WTC11 (cell line): ENCODE results near the gene SOAT2. TPM values are rescaled to one million over a fixed set of nuclear protein-coding genes. Genes with fewer than 3 reads are reported as not detected.

Source experiments
- ATAC-seq: fragments of 200-7000 bp; cut with Tn5 transposase; 2 replicates; pipeline ENCODE4 v1.10.0; 2021; ENCODE audit warnings: mild to moderate bottlenecking, moderate library complexity
- CTCF ChIA-PET: fragments of 300-600 bp; sonication (Branson Sonifier 250); formaldehyde crosslinking; loops from one replicate; lab custom pipeline; 2021; ENCODE audit warnings: antibody characterized with exemption; lab: Charles Lee
- POLR2A ChIA-PET: fragments of 350-600 bp; sonication (Branson Sonifier 250); formaldehyde crosslinking; loops from one replicate; lab custom pipeline; 2021; ENCODE audit warnings: antibody characterized with exemption; lab: Charles Lee
- DNase-seq: peaks from one replicate; pipeline ENCODE4 v3.0.0; 2021; ENCODE audit warnings: low spot score
- H3K27ac Mint-ChIP-seq: 2 replicates; pipeline ENCODE4 v1.8.0; 2021; ENCODE audit warnings: mixed read lengths
- H3K27me3 Mint-ChIP-seq: 2 replicates; pipeline ENCODE4 v1.8.0; 2021; ENCODE audit warnings: low read depth, mild to moderate bottlenecking, moderate library complexity, mixed read lengths
- H3K36me3 Mint-ChIP-seq: 2 replicates; pipeline ENCODE4 v1.8.0; 2021; ENCODE audit warnings: mixed read lengths
- H3K4me1 Mint-ChIP-seq: 2 replicates; pipeline ENCODE4 v1.8.0; 2022; ENCODE audit warnings: mixed read lengths
- H3K4me3 Mint-ChIP-seq: 2 replicates; pipeline ENCODE4 v1.8.0; 2021; ENCODE audit warnings: mild to moderate bottlenecking, moderate library complexity, mixed read lengths
- H3K9me3 Mint-ChIP-seq: 2 replicates; pipeline ENCODE4 v1.8.0; 2021; ENCODE audit warnings: mixed read lengths
- ARID4B ChIP-seq: sonication (generic); formaldehyde crosslinking; IDR thresholded peaks from 2 replicates; pipeline ENCODE4 v1.8.0; 2023; ENCODE audit warnings: missing genetic modification reagents, mild to moderate bottlenecking, borderline replicate concordance
- ATF3 ChIP-seq: sonication (generic); formaldehyde crosslinking; conservative IDR thresholded peaks from 2 replicates; pipeline ENCODE4 v1.8.1; 2022; ENCODE audit warnings: mild to moderate bottlenecking, missing genetic modification reagents
- E2F1 ChIP-seq: sonication (generic); formaldehyde crosslinking; IDR thresholded peaks from 2 replicates; pipeline ENCODE4 v1.8.0; 2022; ENCODE audit warnings: mild to moderate bottlenecking, missing genetic modification reagents
- E2F5 ChIP-seq: sonication (generic); formaldehyde crosslinking; IDR thresholded peaks from 2 replicates; pipeline ENCODE4 v1.8.1; 2022; ENCODE audit warnings: mild to moderate bottlenecking, moderate library complexity, missing genetic modification reagents
- ELF4 ChIP-seq: sonication (generic); formaldehyde crosslinking; IDR thresholded peaks from 2 replicates; pipeline ENCODE4 v1.8.1; 2022; ENCODE audit warnings: low read depth, mild to moderate bottlenecking, moderate library complexity, missing genetic modification reagents
- JUN ChIP-seq: sonication (generic); formaldehyde crosslinking; IDR thresholded peaks from 2 replicates; pipeline ENCODE4 v1.8.0; 2023; ENCODE audit warnings: mild to moderate bottlenecking, missing genetic modification reagents
- KAT7 ChIP-seq: sonication (generic); formaldehyde crosslinking; IDR thresholded peaks from 2 replicates; pipeline ENCODE4 v1.8.1; 2023; ENCODE audit warnings: missing genetic modification reagents, mild to moderate bottlenecking, borderline replicate concordance
- NFATC4 ChIP-seq: fragments of 250-450 bp; sonication (Bioruptor Pico); IDR thresholded peaks from 2 replicates; pipeline ENCODE4 v1.9.0; 2021; ENCODE audit warnings: mild to moderate bottlenecking
- PRRX2 ChIP-seq: fragments of 250-450 bp; sonication (Bioruptor Pico); IDR thresholded peaks from 2 replicates; pipeline ENCODE4 v1.8.0; 2021; ENCODE audit warnings: mild to moderate bottlenecking
- RELA ChIP-seq: sonication (generic); formaldehyde crosslinking; IDR thresholded peaks from 2 replicates; pipeline ENCODE4 v1.8.1; 2022; ENCODE audit warnings: missing genetic modification reagents, mild to moderate bottlenecking, borderline replicate concordance
- SP1 ChIP-seq: sonication (generic); formaldehyde crosslinking; conservative IDR thresholded peaks from 2 replicates; pipeline ENCODE4 v1.8.1; 2022; ENCODE audit warnings: missing genetic modification reagents
- TEAD4 ChIP-seq: sonication (generic); formaldehyde crosslinking; IDR thresholded peaks from 2 replicates; pipeline ENCODE4 v1.8.0; 2022; ENCODE audit warnings: mild to moderate bottlenecking, missing genetic modification reagents
- ZNF121 ChIP-seq: sonication (generic); formaldehyde crosslinking; IDR thresholded peaks from 2 replicates; pipeline ENCODE4 v1.8.0; 2023; ENCODE audit warnings: missing genetic modification reagents
- ZNF263 ChIP-seq: sonication (generic); formaldehyde crosslinking; IDR thresholded peaks from 2 replicates; pipeline ENCODE4 v1.8.1; 2022; ENCODE audit warnings: low read depth, mild to moderate bottlenecking, moderate library complexity, missing genetic modification reagents
- ZNF425 ChIP-seq: fragments of 250-450 bp; sonication (Bioruptor Pico); conservative IDR thresholded peaks from 2 replicates; pipeline ENCODE4 v1.9.0; 2021; ENCODE audit warnings: mild to moderate bottlenecking
- total RNA-seq: library from RNA; stranded (reverse); gene quantifications from 3 replicates; pipeline ENCODE4 v1.2.3, GENCODE V29; 2021
- TF ChIP-seq, protein P1 (sequence below): sonication (generic); formaldehyde crosslinking; IDR thresholded peaks from 2 replicates; pipeline ENCODE4 v1.8.1; 2022; ENCODE audit warnings: low read depth, mild to moderate bottlenecking, moderate library complexity, missing genetic modification reagents, borderline replicate concordance
- TF ChIP-seq, protein P2 (sequence below): sonication (generic); formaldehyde crosslinking; IDR thresholded peaks from 2 replicates; pipeline ENCODE4 v1.8.1; 2023; ENCODE audit warnings: mild to moderate bottlenecking, missing genetic modification reagents, moderate library complexity
- TF ChIP-seq, protein P3 (sequence below): fragments of 250-450 bp; sonication (Bioruptor Pico); IDR thresholded peaks from 2 replicates; pipeline ENCODE4 v1.9.0; 2021; ENCODE audit warnings: mild to moderate bottlenecking
- TF ChIP-seq, protein P4 (sequence below): sonication (generic); formaldehyde crosslinking; IDR thresholded peaks from 2 replicates; pipeline ENCODE4 v1.8.0; 2022; ENCODE audit warnings: mild to moderate bottlenecking, missing genetic modification reagents

The SOAT2 gene
- total RNA-seq, 1 experiment from 2014 or later = not detected

DNA sequence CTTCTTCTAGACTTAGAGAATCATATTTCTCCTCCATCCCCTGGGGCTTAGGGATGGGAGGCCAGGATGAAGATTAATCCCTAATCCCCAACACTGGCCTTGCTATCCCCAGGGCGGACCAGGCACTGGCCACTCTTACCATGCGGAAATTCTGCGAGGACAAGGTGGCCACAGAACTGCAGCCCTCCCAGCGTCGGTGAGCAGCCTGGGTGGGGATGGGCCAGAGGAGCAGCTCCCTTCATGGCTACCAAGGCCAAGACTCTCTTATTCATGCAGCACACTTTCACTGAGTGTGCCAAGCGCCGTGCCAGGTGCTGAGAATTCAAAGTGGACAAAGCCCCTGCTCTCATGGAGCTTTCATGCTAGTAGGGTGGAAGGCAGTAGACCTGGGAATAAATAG lies 46.4 kb upstream of the SOAT2 start:
- no peak for ATAC-seq
- Mint-ChIP-seq H3K9me3 (no peaks in the 10 kb centered on the region), H3K4me1 (peaks cover 15% of the 10 kb centered on the region), H3K4me3 (no peak overlapping the region), H3K36me3 (0 out of 2 replicates have a peak, but pooled peaks cover 4% of the 10 kb centered on the region), H3K27ac (no peak overlapping the region), H3K27me3 (peaks cover 60% of the 10 kb centered on the region)
- POLR2A ChIA-PET = interaction anchor here (0.7 kb wide), 1 partner anchor 9 kb away, joined by 3 read pairs; no protein-coding TSS in a partner anchor
- TF ChIP-seq RELA (no peak), ARID4B (CRISPR knock-in tag) (no peak), ATF3 (CRISPR knock-in tag) (no peak), ZNF263 (CRISPR knock-in tag) (no peak), ZNF121 (no peak), KAT7 (CRISPR knock-in tag) (no peak), ZNF425 (CRISPR knock-in tag) (no peak), JUN (CRISPR knock-in tag) (no peak), E2F1 (CRISPR knock-in tag) (no peak), E2F5 (CRISPR knock-in tag) (no peak), TEAD4 (CRISPR knock-in tag) (no peak), SP1 (CRISPR knock-in tag) (no peak), ELF4 (CRISPR knock-in tag) (no peak), PRRX2 (CRISPR knock-in tag) (no peak), NFATC4 (no peak)
- TF ChIP-seq, protein P1, sequence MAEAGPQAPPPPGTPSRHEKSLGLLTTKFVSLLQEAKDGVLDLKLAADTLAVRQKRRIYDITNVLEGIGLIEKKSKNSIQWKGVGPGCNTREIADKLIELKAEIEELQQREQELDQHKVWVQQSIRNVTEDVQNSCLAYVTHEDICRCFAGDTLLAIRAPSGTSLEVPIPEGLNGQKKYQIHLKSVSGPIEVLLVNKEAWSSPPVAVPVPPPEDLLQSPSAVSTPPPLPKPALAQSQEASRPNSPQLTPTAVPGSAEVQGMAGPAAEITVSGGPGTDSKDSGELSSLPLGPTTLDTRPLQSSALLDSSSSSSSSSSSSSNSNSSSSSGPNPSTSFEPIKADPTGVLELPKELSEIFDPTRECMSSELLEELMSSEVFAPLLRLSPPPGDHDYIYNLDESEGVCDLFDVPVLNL (CRISPR knock-in tag) = no peak
- TF ChIP-seq, protein P2, sequence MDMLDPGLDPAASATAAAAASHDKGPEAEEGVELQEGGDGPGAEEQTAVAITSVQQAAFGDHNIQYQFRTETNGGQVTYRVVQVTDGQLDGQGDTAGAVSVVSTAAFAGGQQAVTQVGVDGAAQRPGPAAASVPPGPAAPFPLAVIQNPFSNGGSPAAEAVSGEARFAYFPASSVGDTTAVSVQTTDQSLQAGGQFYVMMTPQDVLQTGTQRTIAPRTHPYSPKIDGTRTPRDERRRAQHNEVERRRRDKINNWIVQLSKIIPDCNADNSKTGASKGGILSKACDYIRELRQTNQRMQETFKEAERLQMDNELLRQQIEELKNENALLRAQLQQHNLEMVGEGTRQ = no peak
- TF ChIP-seq, protein P3, sequence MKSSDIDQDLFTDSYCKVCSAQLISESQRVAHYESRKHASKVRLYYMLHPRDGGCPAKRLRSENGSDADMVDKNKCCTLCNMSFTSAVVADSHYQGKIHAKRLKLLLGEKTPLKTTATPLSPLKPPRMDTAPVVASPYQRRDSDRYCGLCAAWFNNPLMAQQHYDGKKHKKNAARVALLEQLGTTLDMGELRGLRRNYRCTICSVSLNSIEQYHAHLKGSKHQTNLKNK (CRISPR knock-in tag) = no peak
- TF ChIP-seq, protein P4, sequence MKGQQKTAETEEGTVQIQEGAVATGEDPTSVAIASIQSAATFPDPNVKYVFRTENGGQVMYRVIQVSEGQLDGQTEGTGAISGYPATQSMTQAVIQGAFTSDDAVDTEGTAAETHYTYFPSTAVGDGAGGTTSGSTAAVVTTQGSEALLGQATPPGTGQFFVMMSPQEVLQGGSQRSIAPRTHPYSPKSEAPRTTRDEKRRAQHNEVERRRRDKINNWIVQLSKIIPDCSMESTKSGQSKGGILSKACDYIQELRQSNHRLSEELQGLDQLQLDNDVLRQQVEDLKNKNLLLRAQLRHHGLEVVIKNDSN = no peak
- no peak for DNase-seq
- CTCF ChIA-PET = interaction anchor here (1.9 to 11.2 kb wide), 3 partner anchors 8 to 40 kb away, joined by 8 to 474 read pairs (median 151); partner anchors contain the start of genes IGFBP6 and SOAT2
